ENCODE results near the gene WDFY4.

Gene WDFY4

DNA sequence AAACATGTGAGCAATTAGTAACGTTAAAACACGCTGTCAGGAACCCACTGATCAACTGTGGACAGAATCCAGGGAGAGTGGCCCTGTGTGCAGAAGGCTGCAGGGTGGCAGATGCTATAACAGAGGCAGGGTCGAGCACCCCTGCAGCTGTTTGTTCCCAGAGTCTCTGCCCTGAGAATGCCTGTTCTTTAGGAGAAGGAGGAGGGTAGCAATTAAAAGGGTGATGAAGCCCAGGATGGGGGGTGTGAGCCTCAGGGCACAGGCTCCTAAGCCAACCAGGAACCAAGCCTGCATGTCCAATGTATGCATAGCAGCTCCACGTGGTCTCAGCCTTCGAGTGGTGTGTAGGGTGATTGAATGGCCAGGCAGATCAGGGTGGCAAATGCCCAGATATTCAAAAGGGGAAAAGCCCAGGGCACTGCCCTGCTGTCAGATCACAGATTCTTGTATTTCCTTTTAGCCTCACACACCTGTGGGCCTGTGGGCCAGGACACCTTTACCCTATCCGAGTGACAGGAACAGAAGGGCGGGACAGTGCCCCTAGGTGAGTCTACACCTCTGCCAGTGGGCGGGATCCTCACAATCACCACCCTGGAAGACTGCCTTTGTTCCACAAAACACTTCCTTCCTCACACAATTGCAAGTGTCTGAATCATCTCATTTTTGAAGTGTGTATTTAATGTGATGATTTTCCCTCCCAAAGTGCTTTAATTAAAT, 7.3 kb downstream of the WDFY4 start:
- DNase-seq, result no peak

DNA sequence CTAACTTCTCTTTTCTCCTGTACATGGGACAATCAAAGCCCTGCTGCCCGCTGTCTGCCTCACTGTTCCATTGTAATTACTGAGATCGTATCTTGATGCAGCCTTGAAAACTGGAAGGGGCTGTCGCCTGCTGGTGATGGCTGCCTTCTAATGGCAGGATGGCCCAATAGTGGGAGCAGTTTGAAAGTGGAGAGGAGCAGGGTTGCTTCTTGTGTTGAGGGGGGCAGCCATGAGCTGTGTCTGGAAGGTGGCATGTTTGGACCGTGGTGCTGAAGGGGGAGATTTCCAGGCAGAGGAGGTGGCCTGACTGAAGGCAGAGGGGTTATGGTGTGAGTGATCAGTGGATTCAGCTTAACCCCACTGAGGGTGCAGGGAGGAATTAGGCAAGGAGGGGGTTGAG, 8.1 kb downstream of the WDFY4 start:
- no peak for DNase-seq

DNA sequence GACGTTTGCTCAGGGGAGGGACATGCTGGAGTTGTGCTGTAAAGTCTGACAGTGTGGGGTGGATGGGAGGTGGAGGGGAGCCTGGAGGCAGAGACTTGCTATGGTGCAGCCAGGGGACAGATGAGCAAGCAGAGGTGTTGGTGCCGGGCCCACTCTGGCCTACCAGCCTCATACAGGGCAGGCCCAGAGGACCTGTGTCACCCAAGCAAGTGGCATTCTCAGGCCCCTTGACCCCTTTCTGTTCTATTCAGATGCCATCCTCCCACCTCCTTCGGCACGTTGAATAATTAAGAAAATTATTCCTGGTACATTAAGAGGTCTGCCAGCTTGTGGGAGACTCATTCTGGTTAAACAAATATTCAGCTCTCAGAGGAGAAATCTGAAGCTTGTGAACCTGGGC, 8.5 kb downstream of the WDFY4 start:
- DNase-seq, result no peak

DNA sequence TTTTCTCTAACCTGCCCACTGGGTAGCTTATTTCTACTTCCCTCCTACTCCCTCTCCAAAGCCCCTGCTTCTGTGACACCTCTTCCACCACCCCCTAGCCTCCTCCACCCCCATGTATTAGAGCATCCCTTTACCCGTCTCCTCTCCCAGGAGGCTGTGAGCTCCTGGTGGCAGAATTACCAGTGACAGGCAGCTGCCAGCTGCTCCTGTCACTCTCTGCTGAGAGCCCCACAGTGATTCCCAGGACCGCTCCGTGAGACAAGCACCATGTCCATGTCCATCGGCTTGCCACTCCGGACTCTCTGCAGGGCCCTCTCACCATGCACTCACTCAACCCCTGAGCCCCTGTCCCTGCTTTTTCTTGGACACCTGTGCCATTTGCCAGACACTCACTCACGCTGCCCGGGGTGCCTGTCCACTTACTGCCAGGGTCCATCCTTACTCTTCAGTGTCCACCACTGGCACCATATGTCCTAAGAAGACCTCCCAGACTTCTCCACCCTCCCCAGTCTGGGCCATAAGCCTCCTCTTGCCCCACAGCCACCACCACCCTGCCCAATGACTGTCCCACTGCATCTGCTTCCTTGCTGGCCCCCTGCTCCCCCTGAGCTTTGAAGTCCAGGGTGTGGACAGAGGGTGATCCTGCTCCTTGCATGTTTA, 9.8 kb downstream of the WDFY4 start:
- DNase-seq, result no peak

DNA sequence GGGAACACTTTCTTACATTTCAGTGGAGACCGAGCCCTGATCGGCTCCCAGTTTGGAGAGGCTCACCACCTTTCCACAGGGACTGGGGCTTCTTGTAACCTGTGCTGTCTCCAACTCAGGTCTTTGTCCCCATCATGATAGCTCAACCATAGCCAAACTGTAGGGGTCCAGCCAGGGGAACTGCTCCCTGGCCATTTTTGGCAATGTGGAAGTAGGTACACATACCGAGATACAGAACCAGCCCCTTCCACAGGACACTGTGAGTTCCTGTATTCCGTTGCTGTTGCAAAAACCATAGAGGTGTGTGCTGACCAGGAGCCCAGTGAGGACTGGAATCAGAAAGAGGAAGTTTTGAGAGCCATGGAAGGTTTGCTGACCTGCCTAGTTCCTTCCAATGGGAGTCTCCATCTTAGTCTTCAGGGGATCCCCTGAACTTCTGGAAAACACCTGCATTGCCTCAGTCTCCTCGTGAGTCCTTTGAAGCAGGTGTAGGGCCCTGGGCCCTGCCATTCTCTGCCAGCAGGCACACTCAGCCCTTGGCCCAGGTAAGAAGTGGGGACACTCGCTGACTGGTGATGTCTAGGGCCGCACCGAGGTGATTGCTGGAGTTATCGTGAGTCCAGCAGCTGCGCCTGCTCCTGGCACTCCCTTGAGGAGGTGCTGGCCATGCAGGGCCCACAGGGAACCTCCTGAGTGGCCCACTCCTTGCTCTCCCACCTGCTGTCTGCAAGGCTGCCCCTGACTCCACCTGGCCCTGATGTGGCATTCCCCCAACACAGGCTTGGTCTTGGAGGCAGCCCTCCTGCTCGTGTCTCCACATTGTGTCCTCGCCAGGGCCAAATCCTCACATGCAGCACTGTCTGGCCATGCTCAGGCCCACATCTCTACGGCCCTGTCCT, 11.2 kb downstream of the WDFY4 start:
- no peak for DNase-seq

GRCh38 chr10:48696535-48696873, 11.8 kb downstream of the WDFY4 start:
- DNase-seq, result no peak

DNA sequence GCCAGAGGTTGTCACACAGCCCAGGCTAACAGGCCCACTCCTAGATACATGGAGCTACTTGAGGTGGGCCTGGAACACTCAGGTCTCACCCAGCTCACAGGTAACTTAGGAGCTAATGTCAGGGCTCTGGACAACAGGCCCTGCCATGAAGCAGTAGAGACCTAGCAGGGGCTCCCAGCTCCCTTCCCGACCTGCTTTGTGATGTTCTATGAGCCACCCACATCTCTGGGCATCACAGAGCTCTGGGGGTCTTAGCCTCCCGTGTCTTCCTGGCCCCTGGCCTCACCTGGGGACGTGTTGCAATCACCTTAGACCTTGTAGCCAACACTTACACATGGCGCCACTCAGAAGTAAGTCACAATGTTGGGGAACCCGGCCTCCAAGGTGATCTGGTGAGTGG, 12.4 kb downstream of the WDFY4 start:
- no peak for DNase-seq

GRCh38 chr10:48697821-48698764, 13.4 kb downstream of the WDFY4 start:
- no peak for DNase-seq

GRCh38 chr10:48699011-48699627, 14.4 kb downstream of the WDFY4 start:
- DNase-seq, result no peak

GRCh38 chr10:48700071-48700470, 15.4 kb downstream of the WDFY4 start:
- DNase-seq, result no peak

GRCh38 chr10:48700493-48700892, 15.8 kb downstream of the WDFY4 start:
- DNase-seq, result no peak

DNA sequence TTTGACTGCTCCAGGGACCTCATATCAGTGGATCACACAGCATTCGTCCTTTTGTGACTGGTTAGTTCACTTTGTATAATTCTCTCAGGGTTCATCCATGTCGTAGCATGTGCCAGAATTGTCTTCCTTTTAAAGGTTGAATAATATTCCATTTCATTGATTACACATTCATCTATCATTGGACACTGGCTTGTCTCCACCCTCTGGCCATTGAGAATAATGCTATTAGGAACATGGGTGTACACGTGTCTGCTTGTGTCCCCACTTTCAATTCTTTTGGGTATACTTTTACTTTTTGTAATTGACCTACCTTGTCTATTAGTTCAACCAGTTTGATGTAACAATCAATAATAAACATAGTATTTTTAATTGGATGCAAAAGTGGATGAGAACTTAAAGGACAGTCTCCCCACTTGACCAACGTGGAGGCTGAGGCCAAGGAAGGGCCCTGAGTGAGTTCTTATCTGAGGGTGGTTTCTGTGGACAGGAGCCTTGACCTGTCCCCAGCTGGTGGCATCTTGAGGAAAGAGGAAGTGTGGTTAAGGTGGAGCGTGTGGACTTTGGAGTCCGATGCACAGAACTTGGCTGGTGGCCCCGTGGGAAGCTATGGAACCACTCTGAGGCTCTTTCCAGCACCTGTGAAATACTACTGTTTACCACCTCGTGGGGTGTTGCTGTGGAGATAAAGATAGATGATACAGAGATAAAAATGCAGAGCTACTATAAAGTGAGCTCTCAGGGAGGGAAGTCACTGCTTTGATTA, 16.6 kb downstream of the WDFY4 start:
- DNase-seq, result no peak

DNA sequence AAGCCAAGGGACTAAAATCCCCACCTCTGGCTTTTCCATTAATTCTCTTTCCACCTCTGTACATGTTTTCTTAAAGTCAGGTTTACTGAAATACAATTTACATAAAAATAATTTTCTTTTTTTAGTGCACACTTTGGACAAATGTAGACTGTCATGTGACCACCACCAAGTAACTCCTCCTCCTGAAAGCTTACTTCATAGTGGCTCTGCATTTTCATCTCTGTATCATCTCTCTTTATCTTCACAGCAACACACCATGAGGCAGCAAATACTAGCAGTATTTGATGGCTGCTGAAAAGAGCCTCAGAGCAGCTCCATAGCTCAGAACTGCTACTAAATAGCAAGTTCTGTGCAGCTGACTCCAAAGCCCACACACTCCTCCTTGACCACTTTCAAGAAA, 17.3 kb downstream of the WDFY4 start:
- no peak for DNase-seq

DNA sequence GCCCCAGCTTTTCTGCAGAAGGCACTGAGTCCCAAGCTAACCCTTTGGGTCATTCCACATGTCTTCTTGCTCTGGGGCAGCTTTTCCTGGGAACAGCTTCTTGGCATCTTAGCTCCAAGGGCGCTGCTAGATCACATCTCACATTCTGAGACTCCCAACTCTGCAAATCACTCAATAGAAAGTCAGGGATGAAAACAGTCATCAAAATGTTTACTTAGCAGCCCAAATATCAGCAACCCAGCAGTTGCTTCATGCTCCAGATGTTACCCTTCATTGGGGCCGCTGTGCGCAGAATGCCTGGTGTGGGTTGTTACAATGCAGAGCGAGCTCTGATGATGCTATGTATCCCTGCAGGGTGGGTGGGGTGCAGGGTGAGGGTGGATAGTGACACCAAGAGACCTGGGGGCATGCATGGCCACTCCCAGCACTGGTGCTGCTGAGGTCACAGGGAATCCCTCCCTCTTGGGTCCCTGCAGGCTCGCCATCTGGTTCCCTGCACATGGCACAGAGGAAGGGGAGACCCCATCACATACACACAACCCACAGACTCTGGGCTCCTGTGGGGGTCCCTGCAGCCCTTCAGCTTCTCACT, 19.0 kb downstream of the WDFY4 start:
- no peak for DNase-seq

GRCh38 chr10:48704156-48704555, 19.5 kb downstream of the WDFY4 start:
- no peak for DNase-seq

DNA sequence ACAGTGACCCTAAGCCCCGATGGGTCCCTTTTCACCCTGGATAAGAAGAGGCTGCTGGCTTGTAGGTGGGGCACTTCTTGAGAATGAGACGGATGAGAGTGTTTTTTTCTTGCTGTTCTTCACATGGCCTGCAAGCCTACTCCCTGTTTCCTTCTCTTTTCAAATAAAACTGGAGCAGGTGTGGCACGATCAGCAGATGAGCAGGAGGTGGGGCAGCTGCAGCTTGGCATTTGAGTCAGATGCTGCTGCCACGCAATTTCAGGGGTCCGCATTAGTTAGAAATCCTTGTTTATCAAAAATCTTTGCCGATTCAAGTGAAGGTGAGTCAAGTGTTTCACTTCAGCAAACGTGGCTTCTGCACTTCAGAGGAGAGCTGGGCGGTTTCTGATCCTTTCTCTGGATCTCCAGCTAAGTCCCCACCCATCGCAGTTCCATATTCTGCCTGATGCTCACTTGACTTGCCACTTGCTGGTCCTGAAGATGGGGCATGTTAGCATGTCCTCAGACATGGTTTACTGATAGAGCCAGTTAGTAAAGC, 20.8 kb downstream of the WDFY4 start:
- no peak for DNase-seq

- no peak for DNase-seq
Observed at GRCh38 chr10:48707472-48707871, 22.8 kb downstream of the WDFY4 start.

DNA sequence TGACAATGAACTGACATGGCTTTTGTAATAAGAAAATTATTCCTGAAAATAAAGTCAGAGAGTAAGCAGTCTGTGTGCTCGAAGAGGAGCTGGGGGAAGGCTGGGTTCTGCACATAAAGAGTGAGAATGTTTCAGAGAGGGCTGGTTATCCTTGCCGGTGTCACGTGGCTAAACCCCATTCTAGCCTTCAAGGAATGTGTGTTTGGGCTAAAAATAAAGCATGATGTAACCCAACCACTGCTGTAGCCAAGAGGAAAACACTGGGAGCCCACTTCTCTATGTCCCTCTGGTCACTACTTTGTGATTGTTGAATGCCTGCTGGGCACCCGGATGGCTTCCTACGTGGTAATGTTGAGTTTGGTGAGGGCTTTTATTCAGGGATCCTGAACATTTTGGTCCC, 23.5 kb downstream of the WDFY4 start:
- DNase-seq, result no peak

DNA sequence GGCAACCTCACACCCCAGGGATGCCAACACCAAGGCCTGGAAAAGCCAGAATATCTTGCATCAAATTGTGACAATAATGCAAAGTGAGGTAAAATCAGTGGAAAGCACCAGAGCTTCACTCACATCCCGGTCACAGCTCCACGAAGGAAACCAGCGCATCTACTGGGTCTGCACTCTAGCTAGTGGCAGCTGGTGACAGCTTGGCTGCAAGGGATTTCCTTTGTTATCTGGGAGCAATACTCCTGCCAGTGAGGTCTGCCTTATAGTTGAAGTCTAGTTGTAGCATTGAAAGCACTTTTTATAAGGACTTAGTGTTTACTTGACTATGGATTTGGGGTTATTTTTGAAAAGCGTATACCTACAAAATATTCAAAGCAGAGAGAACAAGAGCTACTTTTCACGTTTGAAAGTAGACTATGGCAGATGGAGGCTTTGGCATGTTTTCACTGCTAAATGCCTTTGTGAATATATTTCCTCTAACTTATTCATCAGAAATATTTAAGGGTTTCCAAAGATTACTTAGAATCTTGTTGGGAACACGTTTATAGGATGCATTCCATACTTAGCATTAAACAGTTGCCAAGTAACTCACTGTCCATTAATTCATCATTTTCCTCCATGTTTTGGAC, 26.1 kb downstream of the WDFY4 start:
- no peak for DNase-seq

DNA sequence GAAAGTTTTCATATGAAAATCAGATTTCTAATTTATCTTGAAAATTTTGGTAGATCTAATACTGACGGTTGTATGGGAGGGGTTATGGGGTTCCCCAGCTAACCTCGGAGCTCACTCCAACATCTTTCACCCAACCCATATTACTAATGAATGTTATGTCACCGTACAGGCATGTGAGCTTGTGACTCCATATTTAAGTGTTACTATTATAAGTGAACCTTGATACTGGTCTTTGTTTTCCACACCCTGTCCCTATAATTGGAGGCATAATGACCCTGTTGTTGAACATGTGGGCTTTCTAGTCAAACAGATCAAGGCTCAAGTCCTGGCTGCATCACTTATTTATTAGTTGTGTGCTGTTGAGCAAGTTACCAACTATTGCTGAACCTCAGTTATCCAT, 27.2 kb downstream of the WDFY4 start:
- no peak for DNase-seq

All from stimulated activated CD4-positive, alpha-beta T cell treated with anti-CD3 and anti-CD28 coated beads, Interleukin-2, amount 100 ng/mL, for 48 hours (primary cell).